ENCODE results near the gene FAM171A2.

FAM171A2 gene

DNA sequence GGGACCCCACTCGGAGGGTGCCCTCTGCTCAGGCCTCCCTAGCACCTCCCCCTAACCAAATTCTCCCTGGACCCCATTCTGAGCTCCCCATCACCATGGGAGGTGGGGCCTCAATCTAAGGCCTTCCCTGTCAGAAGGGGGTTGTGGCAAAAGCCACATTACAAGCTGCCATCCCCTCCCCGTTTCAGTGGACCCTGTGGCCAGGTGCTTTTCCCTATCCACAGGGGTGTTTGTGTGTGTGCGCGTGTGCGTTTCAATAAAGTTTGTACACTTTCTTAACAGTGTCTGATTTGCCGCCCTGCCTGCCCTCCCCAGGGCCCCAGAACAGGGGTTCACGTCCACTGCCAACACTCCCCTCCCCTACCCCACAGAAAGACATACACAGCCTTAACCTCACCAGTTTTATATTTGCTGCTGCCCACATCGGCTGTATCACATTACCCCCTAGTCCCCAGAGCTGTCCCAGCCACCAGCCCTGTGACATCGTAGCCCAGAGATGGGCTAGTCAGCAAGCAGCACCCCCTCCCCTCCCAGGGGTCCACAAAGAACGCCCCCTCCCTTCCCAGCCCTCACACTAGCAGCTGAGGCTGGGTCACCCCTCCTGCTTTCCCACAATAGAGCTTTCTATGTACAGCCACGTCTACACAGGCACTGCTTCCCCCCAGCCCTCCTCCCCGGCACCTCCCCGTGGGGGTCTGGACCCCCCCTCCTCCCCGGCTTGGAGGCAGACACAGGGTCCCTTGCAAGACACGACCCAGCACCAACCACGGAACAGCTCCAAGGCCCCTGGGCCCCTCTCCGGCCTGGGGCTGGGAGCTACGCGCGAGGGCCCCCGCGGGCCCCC lies 10.6 kb downstream of the FAM171A2 start:
- Histone ChIP-seq H3K27me3 (ENCODE audit: insufficient read depth, poor library complexity, severe bottlenecking) (peaks cover 16% of the 10 kb centered on the region), H3K27ac (replicated peaks) (no peak overlapping the region), H3K4me3 (replicated peaks; ENCODE audit: insufficient read depth, low read length) (no peak overlapping the region)
- no peak for DNase-seq (ENCODE audit: low read depth in 1 of 2, low spot score in 1 of 2)
- no peak for TF ChIP-seq POLR2AphosphoS5 (IDR thresholded peaks at IDR 0.05; ENCODE audit: low read depth)
- TF ChIP-seq, protein P1, sequence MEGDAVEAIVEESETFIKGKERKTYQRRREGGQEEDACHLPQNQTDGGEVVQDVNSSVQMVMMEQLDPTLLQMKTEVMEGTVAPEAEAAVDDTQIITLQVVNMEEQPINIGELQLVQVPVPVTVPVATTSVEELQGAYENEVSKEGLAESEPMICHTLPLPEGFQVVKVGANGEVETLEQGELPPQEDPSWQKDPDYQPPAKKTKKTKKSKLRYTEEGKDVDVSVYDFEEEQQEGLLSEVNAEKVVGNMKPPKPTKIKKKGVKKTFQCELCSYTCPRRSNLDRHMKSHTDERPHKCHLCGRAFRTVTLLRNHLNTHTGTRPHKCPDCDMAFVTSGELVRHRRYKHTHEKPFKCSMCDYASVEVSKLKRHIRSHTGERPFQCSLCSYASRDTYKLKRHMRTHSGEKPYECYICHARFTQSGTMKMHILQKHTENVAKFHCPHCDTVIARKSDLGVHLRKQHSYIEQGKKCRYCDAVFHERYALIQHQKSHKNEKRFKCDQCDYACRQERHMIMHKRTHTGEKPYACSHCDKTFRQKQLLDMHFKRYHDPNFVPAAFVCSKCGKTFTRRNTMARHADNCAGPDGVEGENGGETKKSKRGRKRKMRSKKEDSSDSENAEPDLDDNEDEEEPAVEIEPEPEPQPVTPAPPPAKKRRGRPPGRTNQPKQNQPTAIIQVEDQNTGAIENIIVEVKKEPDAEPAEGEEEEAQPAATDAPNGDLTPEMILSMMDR (IDR thresholded peaks at IDR 0.05; ENCODE audit: insufficient read depth, low read length): no peak

DNA sequence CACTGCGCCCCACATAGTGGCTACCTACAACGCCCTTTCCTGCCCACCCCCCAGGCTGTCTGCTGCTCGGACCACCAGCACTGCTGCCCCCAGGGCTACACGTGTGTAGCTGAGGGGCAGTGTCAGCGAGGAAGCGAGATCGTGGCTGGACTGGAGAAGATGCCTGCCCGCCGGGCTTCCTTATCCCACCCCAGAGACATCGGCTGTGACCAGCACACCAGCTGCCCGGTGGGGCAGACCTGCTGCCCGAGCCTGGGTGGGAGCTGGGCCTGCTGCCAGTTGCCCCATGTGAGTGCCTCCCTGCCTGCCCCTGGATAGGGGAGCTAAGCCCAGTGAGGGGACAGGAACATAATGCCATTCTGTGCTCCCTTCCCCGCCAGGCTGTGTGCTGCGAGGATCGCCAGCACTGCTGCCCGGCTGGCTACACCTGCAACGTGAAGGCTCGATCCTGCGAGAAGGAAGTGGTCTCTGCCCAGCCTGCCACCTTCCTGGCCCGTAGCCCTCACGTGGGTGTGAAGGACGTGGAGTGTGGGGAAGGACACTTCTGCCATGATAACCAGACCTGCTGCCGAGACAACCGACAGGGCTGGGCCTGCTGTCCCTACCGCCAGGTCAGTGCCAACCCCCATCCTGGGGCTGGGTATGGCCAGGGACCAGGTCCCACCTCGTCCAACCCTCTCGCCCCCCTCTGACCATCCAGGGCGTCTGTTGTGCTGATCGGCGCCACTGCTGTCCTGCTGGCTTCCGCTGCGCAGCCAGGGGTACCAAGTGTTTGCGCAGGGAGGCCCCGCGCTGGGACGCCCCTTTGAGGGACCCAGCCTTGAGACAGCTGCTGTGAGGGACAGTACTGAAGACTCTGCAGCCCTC lies 11.5 kb downstream of the FAM171A2 start:
- H3K4me3 ChIP-seq (replicated peaks; ENCODE audit: insufficient read depth, low read length): no peak overlapping the region
- no peak overlapping the region for H3K27ac ChIP-seq (replicated peaks)
- no peak for DNase-seq (ENCODE audit: low read depth in 1 of 2, low spot score in 1 of 2)
- peaks cover 16% of the 10 kb centered on the region for H3K27me3 ChIP-seq (ENCODE audit: insufficient read depth, poor library complexity, severe bottlenecking)
- TF ChIP-seq, protein P2, sequence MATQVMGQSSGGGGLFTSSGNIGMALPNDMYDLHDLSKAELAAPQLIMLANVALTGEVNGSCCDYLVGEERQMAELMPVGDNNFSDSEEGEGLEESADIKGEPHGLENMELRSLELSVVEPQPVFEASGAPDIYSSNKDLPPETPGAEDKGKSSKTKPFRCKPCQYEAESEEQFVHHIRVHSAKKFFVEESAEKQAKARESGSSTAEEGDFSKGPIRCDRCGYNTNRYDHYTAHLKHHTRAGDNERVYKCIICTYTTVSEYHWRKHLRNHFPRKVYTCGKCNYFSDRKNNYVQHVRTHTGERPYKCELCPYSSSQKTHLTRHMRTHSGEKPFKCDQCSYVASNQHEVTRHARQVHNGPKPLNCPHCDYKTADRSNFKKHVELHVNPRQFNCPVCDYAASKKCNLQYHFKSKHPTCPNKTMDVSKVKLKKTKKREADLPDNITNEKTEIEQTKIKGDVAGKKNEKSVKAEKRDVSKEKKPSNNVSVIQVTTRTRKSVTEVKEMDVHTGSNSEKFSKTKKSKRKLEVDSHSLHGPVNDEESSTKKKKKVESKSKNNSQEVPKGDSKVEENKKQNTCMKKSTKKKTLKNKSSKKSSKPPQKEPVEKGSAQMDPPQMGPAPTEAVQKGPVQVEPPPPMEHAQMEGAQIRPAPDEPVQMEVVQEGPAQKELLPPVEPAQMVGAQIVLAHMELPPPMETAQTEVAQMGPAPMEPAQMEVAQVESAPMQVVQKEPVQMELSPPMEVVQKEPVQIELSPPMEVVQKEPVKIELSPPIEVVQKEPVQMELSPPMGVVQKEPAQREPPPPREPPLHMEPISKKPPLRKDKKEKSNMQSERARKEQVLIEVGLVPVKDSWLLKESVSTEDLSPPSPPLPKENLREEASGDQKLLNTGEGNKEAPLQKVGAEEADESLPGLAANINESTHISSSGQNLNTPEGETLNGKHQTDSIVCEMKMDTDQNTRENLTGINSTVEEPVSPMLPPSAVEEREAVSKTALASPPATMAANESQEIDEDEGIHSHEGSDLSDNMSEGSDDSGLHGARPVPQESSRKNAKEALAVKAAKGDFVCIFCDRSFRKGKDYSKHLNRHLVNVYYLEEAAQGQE (IDR thresholded peaks at IDR 0.05; ENCODE audit: insufficient replicate concordance, low read depth): no peak
- TF ChIP-seq GABPA (IDR thresholded peaks at IDR 0.05; ENCODE audit: low read depth): no peak
- TF ChIP-seq SPI1 (IDR thresholded peaks at IDR 0.05; ENCODE audit: borderline replicate concordance, low read depth): no peak

DNA sequence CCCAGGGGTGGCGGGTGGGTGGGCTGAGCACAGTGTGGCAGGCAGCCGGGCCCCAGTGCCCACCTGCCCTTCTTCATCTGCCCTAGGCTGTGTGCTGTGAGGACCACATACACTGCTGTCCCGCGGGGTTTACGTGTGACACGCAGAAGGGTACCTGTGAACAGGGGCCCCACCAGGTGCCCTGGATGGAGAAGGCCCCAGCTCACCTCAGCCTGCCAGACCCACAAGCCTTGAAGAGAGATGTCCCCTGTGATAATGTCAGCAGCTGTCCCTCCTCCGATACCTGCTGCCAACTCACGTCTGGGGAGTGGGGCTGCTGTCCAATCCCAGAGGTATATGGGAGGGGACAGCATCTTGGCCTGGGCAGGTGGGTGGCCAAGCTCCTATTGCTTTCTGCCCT lies 12.2 kb downstream of the FAM171A2 start:
- peaks cover 16% of the 10 kb centered on the region for H3K27me3 ChIP-seq (ENCODE audit: insufficient read depth, poor library complexity, severe bottlenecking)
- DNase-seq (ENCODE audit: low read depth in 1 of 2, low spot score in 1 of 2): no peak
- H3K27ac ChIP-seq (replicated peaks): no peak overlapping the region
- H3K4me3 ChIP-seq (replicated peaks; ENCODE audit: insufficient read depth, low read length): no peak overlapping the region
- no peak for TF ChIP-seq GABPA (IDR thresholded peaks at IDR 0.05; ENCODE audit: low read depth)
- TF ChIP-seq, protein P2 (IDR thresholded peaks at IDR 0.05; ENCODE audit: insufficient replicate concordance, low read depth): no peak
- TF ChIP-seq, protein P1 (IDR thresholded peaks at IDR 0.05; ENCODE audit: insufficient read depth, low read length): no peak
- no peak for TF ChIP-seq SPI1 (IDR thresholded peaks at IDR 0.05; ENCODE audit: borderline replicate concordance, low read depth)
- no peak for TF ChIP-seq POLR2AphosphoS5 (IDR thresholded peaks at IDR 0.05; ENCODE audit: low read depth)

DNA sequence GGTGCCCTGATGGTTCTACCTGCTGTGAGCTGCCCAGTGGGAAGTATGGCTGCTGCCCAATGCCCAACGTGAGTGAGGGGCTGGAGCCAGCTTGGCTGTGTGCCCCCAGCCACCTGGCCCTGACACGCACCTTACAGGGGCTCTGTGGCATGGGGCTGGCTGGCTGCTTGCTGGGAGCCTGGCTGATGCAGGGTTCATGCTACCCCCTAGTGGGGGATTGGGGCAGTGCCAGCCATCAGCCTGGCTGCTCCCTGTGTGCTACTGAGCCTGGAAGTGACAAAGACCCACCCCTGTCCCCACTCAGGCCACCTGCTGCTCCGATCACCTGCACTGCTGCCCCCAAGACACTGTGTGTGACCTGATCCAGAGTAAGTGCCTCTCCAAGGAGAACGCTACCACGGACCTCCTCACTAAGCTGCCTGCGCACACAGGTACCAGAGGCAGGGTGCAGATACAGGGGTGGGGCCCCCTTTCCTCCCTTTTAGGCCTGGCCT lies 12.9 kb downstream of the FAM171A2 start:
- DNase-seq (ENCODE audit: low read depth in 1 of 2, low spot score in 1 of 2): peak in 1 of 2 experiments; percentile 76
- no peak overlapping the region for H3K4me3 ChIP-seq (replicated peaks; ENCODE audit: insufficient read depth, low read length)
- no peak overlapping the region for H3K27ac ChIP-seq (replicated peaks)
- H3K27me3 ChIP-seq (ENCODE audit: insufficient read depth, poor library complexity, severe bottlenecking): peaks cover 10% of the 10 kb centered on the region
- TF ChIP-seq POLR2AphosphoS5 (IDR thresholded peaks at IDR 0.05; ENCODE audit: low read depth) (no peak), GABPA (IDR thresholded peaks at IDR 0.05; ENCODE audit: low read depth) (no peak), SPI1 (IDR thresholded peaks at IDR 0.05; ENCODE audit: borderline replicate concordance, low read depth) (no peak)
- TF ChIP-seq, protein P2 (IDR thresholded peaks at IDR 0.05; ENCODE audit: insufficient replicate concordance, low read depth): no peak
- TF ChIP-seq, protein P1 (IDR thresholded peaks at IDR 0.05; ENCODE audit: insufficient read depth, low read length): peak; percentile 99
